ENCODE data around the gene FAM241B. TPM values are rescaled to one million over a fixed set of nuclear protein-coding genes. Genes with fewer than 3 reads are reported as not detected.
A peak's percentile ranks its signal among the peaks of the same experiment; 100 is the strongest.

The FAM241B gene
- total RNA-seq, 4 donors from 2014 or later, result 0.35 to 5.4 TPM; not detected in 2

DNA sequence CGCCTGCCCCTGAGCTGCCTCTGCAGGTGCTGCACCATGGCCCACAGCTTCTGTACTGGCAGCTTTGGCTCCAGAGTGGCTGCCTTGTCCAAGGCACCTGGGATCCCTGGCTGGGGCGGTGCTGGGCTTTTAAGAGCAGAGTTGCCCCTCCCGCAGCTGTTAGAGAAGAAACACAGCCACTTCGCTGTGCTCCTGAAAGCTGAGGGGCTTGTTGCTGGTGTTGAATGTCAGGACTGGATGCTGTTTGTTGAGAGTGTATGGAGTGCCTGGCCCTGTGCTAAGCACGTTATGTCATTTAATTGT lies 6.2 kb downstream of the FAM241B start:
- DNase-seq, result no peak
- Histone ChIP-seq H3K27me3 (no peaks in the 10 kb centered on the region), H3K4me3 (no peak overlapping the region), H3K4me1 (no peaks in the 10 kb centered on the region), H3K36me3 (no peaks in the 10 kb centered on the region), H3K9me3 (no peaks in the 10 kb centered on the region), H3K27ac (no peak overlapping the region)
- TF ChIP-seq, protein P1, sequence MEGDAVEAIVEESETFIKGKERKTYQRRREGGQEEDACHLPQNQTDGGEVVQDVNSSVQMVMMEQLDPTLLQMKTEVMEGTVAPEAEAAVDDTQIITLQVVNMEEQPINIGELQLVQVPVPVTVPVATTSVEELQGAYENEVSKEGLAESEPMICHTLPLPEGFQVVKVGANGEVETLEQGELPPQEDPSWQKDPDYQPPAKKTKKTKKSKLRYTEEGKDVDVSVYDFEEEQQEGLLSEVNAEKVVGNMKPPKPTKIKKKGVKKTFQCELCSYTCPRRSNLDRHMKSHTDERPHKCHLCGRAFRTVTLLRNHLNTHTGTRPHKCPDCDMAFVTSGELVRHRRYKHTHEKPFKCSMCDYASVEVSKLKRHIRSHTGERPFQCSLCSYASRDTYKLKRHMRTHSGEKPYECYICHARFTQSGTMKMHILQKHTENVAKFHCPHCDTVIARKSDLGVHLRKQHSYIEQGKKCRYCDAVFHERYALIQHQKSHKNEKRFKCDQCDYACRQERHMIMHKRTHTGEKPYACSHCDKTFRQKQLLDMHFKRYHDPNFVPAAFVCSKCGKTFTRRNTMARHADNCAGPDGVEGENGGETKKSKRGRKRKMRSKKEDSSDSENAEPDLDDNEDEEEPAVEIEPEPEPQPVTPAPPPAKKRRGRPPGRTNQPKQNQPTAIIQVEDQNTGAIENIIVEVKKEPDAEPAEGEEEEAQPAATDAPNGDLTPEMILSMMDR (IDR thresholded peaks at IDR 0.05), result no peak
- TF ChIP-seq POLR2A (IDR thresholded peaks at IDR 0.05), result no peak
- intact Hi-C loops (cut with DNase I; ENCODE audit: low total_unique reads), result loop anchor here (10.0 kb wide), 1 partner anchor 221 kb away; the partner anchor contains the start of gene TACR2

DNA sequence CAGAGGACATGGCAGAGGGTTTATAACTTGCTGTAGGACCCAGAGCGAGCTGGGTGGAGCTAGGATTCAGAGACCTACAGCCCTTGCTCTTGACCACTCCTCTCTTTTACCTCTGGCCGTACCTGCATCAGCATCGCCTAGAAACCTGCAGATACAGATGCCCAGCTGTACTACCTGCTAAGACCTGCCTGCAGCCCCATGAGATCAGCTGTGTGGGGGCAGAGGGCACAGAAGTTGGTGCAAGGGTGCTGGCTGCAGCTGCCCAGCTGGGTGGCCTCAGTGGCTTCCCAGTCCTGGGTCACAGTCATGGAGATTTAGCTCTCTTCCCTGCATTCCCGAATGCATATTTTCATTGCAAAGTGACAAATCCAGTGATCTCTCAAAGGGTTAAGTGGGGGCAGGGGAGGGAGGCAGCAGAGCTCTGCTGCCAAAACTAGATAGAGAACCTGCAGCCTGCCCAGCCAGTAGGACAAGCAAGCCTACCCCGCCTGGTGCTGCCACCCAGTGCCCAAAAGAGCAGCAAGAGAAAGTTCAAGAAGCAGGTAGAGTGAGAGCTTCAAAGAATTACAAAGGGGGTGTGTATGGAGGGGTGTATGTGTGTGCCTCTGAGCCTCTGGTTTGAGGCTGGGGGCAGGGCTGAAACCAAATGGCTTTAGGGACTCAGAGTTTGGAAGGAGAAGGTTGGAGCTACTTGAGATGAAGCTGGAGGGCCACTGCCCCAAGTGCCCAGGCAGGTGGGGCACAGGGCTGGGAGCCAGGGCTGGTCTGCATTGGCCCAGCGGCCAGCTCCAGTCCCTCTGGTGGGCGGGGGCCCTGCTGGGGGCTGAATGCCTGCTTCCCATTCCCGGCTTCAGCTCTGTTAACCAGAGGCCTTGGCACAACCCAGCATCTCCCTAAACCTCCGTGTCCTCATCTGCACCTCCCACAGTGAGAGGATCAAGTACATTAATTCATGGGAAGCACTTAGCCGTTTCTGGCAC lies 6.9 kb downstream of the FAM241B start:
- no peaks in the 10 kb centered on the region for H3K4me1 ChIP-seq
- no peaks in the 10 kb centered on the region for H3K9me3 ChIP-seq
- no peaks in the 10 kb centered on the region for H3K36me3 ChIP-seq
- no peak overlapping the region for H3K4me3 ChIP-seq
- no peak overlapping the region for H3K27ac ChIP-seq
- TF ChIP-seq, protein P1 (IDR thresholded peaks at IDR 0.05), result no peak
- no peak for TF ChIP-seq POLR2A (IDR thresholded peaks at IDR 0.05)
- H3K27me3 ChIP-seq, result no peaks in the 10 kb centered on the region
- DNase-seq, result no peak
- intact Hi-C loops (cut with DNase I; ENCODE audit: low total_unique reads), result loop anchor here (10.0 kb wide), 1 partner anchor 222 kb away; the partner anchor contains the start of gene TACR2

DNA sequence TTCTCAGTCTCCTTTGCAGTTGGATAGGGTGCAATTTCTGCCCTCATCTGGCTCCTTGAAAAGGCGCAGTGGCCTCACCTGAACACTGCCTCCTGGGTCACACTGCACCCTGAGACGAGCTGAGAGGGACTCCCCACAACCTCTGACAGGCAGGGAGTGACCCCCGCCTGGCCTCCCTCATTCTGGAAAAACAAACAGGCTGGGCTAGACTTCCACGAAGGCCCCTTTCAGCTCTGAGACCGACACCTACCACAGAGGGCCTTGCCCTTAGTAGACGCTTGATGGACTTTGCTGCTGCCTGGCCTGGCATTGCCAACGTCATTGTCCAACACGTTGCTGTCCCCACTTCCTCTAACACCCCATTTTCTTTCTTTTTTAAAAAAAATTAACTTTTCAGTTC lies 8.6 kb downstream of the FAM241B start:
- Histone ChIP-seq H3K9me3 (no peaks in the 10 kb centered on the region), H3K4me3 (no peak overlapping the region)
- intact Hi-C loops (cut with DNase I; ENCODE audit: low total_unique reads), result loop anchor here (10.0 kb wide), 1 partner anchor 224 kb away; the partner anchor contains the start of gene TACR2

DNA sequence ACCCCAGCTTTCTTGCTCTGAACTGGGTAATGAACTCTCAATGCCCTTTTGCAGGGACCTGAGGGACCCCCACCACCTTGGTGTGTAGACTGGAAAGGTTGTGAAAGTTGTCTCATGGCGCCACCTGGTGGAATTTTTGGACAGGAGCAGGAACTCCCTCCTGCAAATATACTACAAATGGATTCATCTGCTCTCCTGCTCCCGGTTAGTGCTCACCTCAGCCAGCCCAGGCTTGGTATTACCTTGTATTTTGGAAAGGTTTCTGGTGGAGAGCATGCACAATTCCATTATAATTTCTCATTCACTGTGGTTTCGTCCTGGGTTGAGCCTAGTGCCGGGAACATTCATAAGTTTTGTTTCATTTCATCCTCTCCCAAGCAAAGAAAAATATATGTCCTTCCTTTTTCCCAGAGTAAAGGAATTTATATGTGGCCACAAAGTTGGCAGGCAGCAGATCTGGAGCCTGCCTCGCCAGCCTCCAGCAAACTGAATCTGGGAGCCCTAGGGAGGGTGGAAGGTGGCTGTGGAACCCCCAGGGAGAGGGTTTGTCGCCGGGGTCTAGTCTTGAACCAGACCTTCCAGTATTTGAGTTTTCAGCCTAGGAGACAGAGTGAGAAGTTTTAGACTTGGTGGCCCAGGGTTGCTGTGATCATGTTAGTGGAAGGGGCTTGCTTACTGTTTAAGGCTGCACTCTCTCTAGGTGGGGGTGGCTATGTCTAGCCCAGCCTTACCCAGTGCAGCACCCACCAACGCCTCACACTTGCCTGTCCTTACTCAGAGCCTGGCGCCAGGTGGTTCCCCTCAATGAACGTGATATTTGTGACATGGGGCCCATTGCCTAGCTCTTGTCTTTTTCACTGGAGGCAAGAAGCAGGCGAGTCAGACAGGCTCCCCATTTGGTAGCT lies 9.5 kb downstream of the FAM241B start:
- peak; percentile 46 to 49 for DNase-seq
- no peaks in the 10 kb centered on the region for H3K36me3 ChIP-seq
- TF ChIP-seq POLR2A (IDR thresholded peaks at IDR 0.05), result no peak
- TF ChIP-seq, protein P1 (IDR thresholded peaks at IDR 0.05), result peak; percentile 65 to 81 (median 74)
- no peaks in the 10 kb centered on the region for H3K9me3 ChIP-seq
- H3K27ac ChIP-seq, result no peak overlapping the region
- no peak overlapping the region for H3K4me3 ChIP-seq
- no peaks in the 10 kb centered on the region for H3K4me1 ChIP-seq
- no peaks in the 10 kb centered on the region for H3K27me3 ChIP-seq
- intact Hi-C loops (cut with DNase I; ENCODE audit: low total_unique reads), result loop anchor here (10.0 kb wide), 1 partner anchor 225 kb away; the partner anchor contains the start of gene TACR2

More for the DNA sequence above, 8.6 kb downstream of the FAM241B start:
- H3K27me3 ChIP-seq, result no peaks in the 10 kb centered on the region
- H3K36me3 ChIP-seq, result no peaks in the 10 kb centered on the region
- no peak for DNase-seq
- TF ChIP-seq, protein P1 (IDR thresholded peaks at IDR 0.05), result no peak
- TF ChIP-seq POLR2A (IDR thresholded peaks at IDR 0.05), result no peak
- no peaks in the 10 kb centered on the region for H3K4me1 ChIP-seq
- H3K27ac ChIP-seq, result no peak overlapping the region

All from uterus (tissue), 4 donors.